H1 (cell line): ENCODE results near the gene SSTR4. TPM values are rescaled to one million over a fixed set of nuclear protein-coding genes. Genes with fewer than 3 reads are reported as not detected.
A peak's percentile ranks its signal among the peaks of the same experiment; 100 is the strongest.

ENCODE experiments used
- CTCF ChIA-PET: fragments of 300-600 bp; sonication (Branson Sonifier 250); formaldehyde crosslinking; loops from one replicate; lab custom pipeline; 2021; ENCODE audit not compliant: partially characterized antibody; lab: Charles Lee
- POLR2A ChIA-PET: fragments of 300-600 bp; sonication (Branson Sonifier 250); formaldehyde crosslinking; loops from one replicate; lab custom pipeline; 2021; ENCODE audit warnings: inconsistent platforms; ENCODE audit not compliant: partially characterized antibody; lab: Charles Lee
- DNase-seq, 2 experiments: peaks; one replicate each; pipeline versions ENCODE4 v3.0.0 to v3.0.0-alpha.2; 2010 to 2022; ENCODE audit warnings: low spot score in 2 of 2, low read depth in 1 of 2, mixed read lengths in 1 of 2
- FAIRE-seq: peaks from 2 replicates; lab custom pipeline; 2011; peaks lifted over from hg19 to GRCh38; lab: Jason Lieb, UNC
- H2AFZ ChIP-seq: 2 replicates; pipeline ENCODE4 v1.8.1; 2012; ENCODE audit warnings: low read length, inconsistent platforms
- H2AK5ac ChIP-seq: 2 replicates; pipeline ENCODE4 v1.6.1; 2013; ENCODE audit warnings: low read depth, low read length
- H2BK120ac ChIP-seq: replicated peaks from 2 replicates; pipeline ENCODE3; 2013; ENCODE audit warnings: low read depth, low read length, inconsistent platforms
- H2BK12ac ChIP-seq: 2 replicates; pipeline ENCODE4 v1.6.1; 2013; ENCODE audit warnings: low read depth, low read length
- H2BK15ac ChIP-seq: 2 replicates; pipeline ENCODE4 v1.6.1; 2013; ENCODE audit warnings: low read length
- H2BK20ac ChIP-seq: 2 replicates; pipeline ENCODE4 v1.6.1; 2013; ENCODE audit warnings: low read length
- H2BK5ac ChIP-seq: 2 replicates; pipeline ENCODE4 v1.6.1; 2013; ENCODE audit warnings: low read depth, low read length
- H3K14ac ChIP-seq: 2 replicates; pipeline ENCODE4 v1.6.1; 2013; ENCODE audit warnings: inconsistent platforms; ENCODE audit not compliant: insufficient read length
- H3K18ac ChIP-seq: 2 replicates; pipeline ENCODE4 v1.6.1; 2013; ENCODE audit warnings: low read length; ENCODE audit errors: extremely low read depth
- H3K23ac ChIP-seq: 2 replicates; pipeline ENCODE4 v1.6.1; 2013; ENCODE audit warnings: inconsistent platforms; ENCODE audit not compliant: insufficient read length
- H3K23me2 ChIP-seq: 2 replicates; pipeline ENCODE4 v1.6.1; 2013; ENCODE audit warnings: low read depth, low read length
- H3K27ac ChIP-seq: 2 replicates; pipeline ENCODE4 v1.6.1; 2011; ENCODE audit warnings: low read depth, low read length, inconsistent platforms
- H3K27me3 ChIP-seq, 4 experiments: replicated peaks in 1 of 4; 1 replicate in 1 of 4; 2 replicates in 3 of 4; pipeline versions ENCODE4 v1.6.1 to v1.8.1; 2011 to 2013; ENCODE audit warnings: low read length in 3 of 4, mild to moderate bottlenecking in 3 of 4, inconsistent platforms in 2 of 4, mixed read lengths in 2 of 4, moderate library complexity in 1 of 4; ENCODE audit not compliant: control insufficient read depth in 3 of 4, insufficient read depth in 3 of 4; ENCODE audit errors: extremely low read depth in 1 of 4
- H3K36me3 ChIP-seq, 4 experiments: 2 replicates each; pipeline versions ENCODE4 v1.6.1 to v1.8.1; 2011 to 2013; ENCODE audit warnings: mild to moderate bottlenecking in 4 of 4, low read length in 3 of 4, moderate library complexity in 2 of 4, control low read depth in 1 of 4, inconsistent platforms in 1 of 4; ENCODE audit not compliant: insufficient read depth in 4 of 4, control insufficient read depth in 2 of 4
- H3K4ac ChIP-seq: replicated peaks from 2 replicates; pipeline ENCODE3; 2013; ENCODE audit warnings: low read length, low read depth, mixed read lengths, inconsistent platforms; ENCODE audit not compliant: insufficient read length
- H3K4me1 ChIP-seq, 4 experiments: replicated peaks in 1 of 4; 1 replicate in 1 of 4; 2 replicates in 3 of 4; pipeline versions ENCODE4 v1.6.1 to v1.8.1; 2011 to 2013; ENCODE audit warnings: low read length in 3 of 4, inconsistent platforms in 2 of 4, mixed read lengths in 1 of 4; ENCODE audit not compliant: insufficient read depth in 4 of 4, control insufficient read depth in 3 of 4
- H3K4me2 ChIP-seq, 2 experiments: 2 replicates each; pipeline versions ENCODE4 v1.6.1 to v1.8.1; 2011 to 2013; ENCODE audit warnings: low read depth in 2 of 2, low read length in 2 of 2, control low read depth in 1 of 2, inconsistent platforms in 1 of 2, mild to moderate bottlenecking in 1 of 2; ENCODE audit not compliant: insufficient read depth in 1 of 2
- H3K4me3 ChIP-seq, 4 experiments: fragments of 200-600, 300-600 bp in 1 of 4; sonication (generic), shearing (Covaris generic), sonication (Bioruptor Twin) in 1 of 4; 2 replicates each; pipeline versions ENCODE4 v1.5.1 to v1.8.1; 2011 to 2016; ENCODE audit warnings: low read length in 4 of 4, low read depth in 3 of 4, control low read depth in 2 of 4, inconsistent platforms in 2 of 4, mild to moderate bottlenecking in 2 of 4, mixed read lengths in 1 of 4, moderate library complexity in 1 of 4; ENCODE audit not compliant: insufficient read depth in 2 of 4; ENCODE audit errors: extremely low read depth in 1 of 4
- H3K56ac ChIP-seq: replicated peaks from 2 replicates; pipeline ENCODE3; 2013; ENCODE audit warnings: low read depth, mild to moderate bottlenecking, mixed read lengths, low read length, inconsistent platforms; ENCODE audit not compliant: insufficient read length
- H3K79me1 ChIP-seq: 2 replicates; pipeline ENCODE4 v1.6.1; 2013; ENCODE audit warnings: low read depth, low read length, control low read depth
- H3K79me2 ChIP-seq, 2 experiments: 2 replicates each; pipeline versions ENCODE4 v1.6.1 to v1.8.1; 2012 to 2013; ENCODE audit warnings: low read length in 2 of 2, mild to moderate bottlenecking in 2 of 2, inconsistent platforms in 1 of 2; ENCODE audit not compliant: insufficient read depth in 2 of 2, control insufficient read depth in 1 of 2
- H3K9ac ChIP-seq, 4 experiments: replicated peaks in 1 of 4; 1 replicate in 1 of 4; 2 replicates in 3 of 4; pipeline versions ENCODE4 v1.6.1 to v1.8.1; 2011 to 2013; ENCODE audit warnings: low read depth in 3 of 4, low read length in 3 of 4, control low read depth in 2 of 4, mild to moderate bottlenecking in 2 of 4, moderate library complexity in 2 of 4, inconsistent platforms in 1 of 4; ENCODE audit errors: extremely low read depth in 1 of 4
- H3K9me3 ChIP-seq, 2 experiments: 2 replicates each; pipeline versions ENCODE4 v1.6.1 to v1.8.1; 2012 to 2013; ENCODE audit warnings: mild to moderate bottlenecking in 2 of 2, moderate library complexity in 2 of 2, control low read depth in 1 of 2, inconsistent platforms in 1 of 2, low read depth in 1 of 2, low read length in 1 of 2, mixed read lengths in 1 of 2; ENCODE audit not compliant: insufficient read depth in 2 of 2
- H4K20me1 ChIP-seq, 2 experiments: replicated peaks in 1 of 2; 2 replicates each; pipeline versions ENCODE3 to v1.8.1; 2011 to 2013; ENCODE audit warnings: inconsistent platforms in 2 of 2, low read length in 2 of 2, mild to moderate bottlenecking in 1 of 2; ENCODE audit not compliant: insufficient read depth in 2 of 2, control insufficient read depth in 1 of 2
- H4K5ac ChIP-seq: 2 replicates; pipeline ENCODE4 v1.6.1; 2013; ENCODE audit warnings: low read length, low read depth, mixed read lengths, inconsistent platforms; ENCODE audit not compliant: insufficient read length
- H4K8ac ChIP-seq: 2 replicates; pipeline ENCODE4 v1.8.0; 2013; ENCODE audit warnings: mild to moderate bottlenecking, moderate library complexity, low read length, inconsistent platforms; ENCODE audit not compliant: insufficient read depth; ENCODE audit errors: extremely low read depth
- H4K91ac ChIP-seq: replicated peaks from 2 replicates; pipeline ENCODE3; 2013; ENCODE audit warnings: low read length, mixed read lengths, inconsistent platforms; ENCODE audit not compliant: insufficient read length
- CTBP2 ChIP-seq: IDR thresholded peaks from 2 replicates; pipeline ENCODE4 v1.7.0; 2011; ENCODE audit warnings: borderline replicate concordance, mild to moderate bottlenecking, moderate library complexity, mixed read lengths, low read length; ENCODE audit not compliant: insufficient read depth, insufficient read length
- JUN ChIP-seq: IDR thresholded peaks from 2 replicates; pipeline ENCODE4 v1.6.1; 2011; ENCODE audit warnings: low read depth, mild to moderate bottlenecking, improper control_type of control experiment, low read length
- KDM4A ChIP-seq: IDR thresholded peaks from one replicate; pipeline ENCODE4 v1.7.1; 2012; ENCODE audit warnings: low read depth, mild to moderate bottlenecking, moderate library complexity, low read length, inconsistent platforms; ENCODE audit not compliant: severe bottlenecking
- MAFK ChIP-seq: IDR thresholded peaks from 2 replicates; pipeline ENCODE4 v1.6.1; 2012; ENCODE audit warnings: low read depth, mild to moderate bottlenecking, improper control_type of control experiment, low read length
- POLR2A ChIP-seq, 2 experiments: IDR thresholded peaks; 1 replicate in 1 of 2; 2 replicates in 1 of 2; pipeline ENCODE4 v1.6.1; 2011; ENCODE audit warnings: low read depth in 2 of 2, low read length in 2 of 2, mild to moderate bottlenecking in 2 of 2; ENCODE audit errors: control extremely low read depth in 1 of 2
- SIN3A ChIP-seq, 2 experiments: IDR thresholded peaks in 1 of 2; conservative IDR thresholded peaks in 1 of 2; 2 replicates each; pipeline ENCODE4 v1.6.1; 2011 to 2012; ENCODE audit warnings: low read length in 2 of 2, improper control_type of control experiment in 1 of 2, low read depth in 1 of 2, mild to moderate bottlenecking in 1 of 2
- SP2 ChIP-seq: IDR thresholded peaks from 2 replicates; pipeline ENCODE4 v1.6.1; 2012; ENCODE audit warnings: mild to moderate bottlenecking, low read length, inconsistent platforms
- SRF ChIP-seq: IDR thresholded peaks from 2 replicates; pipeline ENCODE4 v1.6.1; 2011; ENCODE audit warnings: mild to moderate bottlenecking, low read depth, low read length, moderate library complexity
- TAF7 ChIP-seq: optimal IDR thresholded peaks from 2 replicates; pipeline ENCODE3; 2011; ENCODE audit warnings: low read depth, mild to moderate bottlenecking, inconsistent platforms, low read length, moderate library complexity, borderline replicate concordance
- WGBS, 2 experiments: shearing (Covaris generic) in 1 of 2; methylation state at CpG; one replicate each; pipeline versions ENCODE4 v1.1.6 to v1.1.7; 2013 to 2015; ENCODE audit warnings: low lambda C conversion rate in 2 of 2, mixed read lengths in 2 of 2, inconsistent platforms in 1 of 2, low coverage in 1 of 2, missing lambda C conversion rate in 1 of 2; ENCODE audit not compliant: insufficient replicate concordance in 2 of 2, insufficient coverage in 1 of 2, insufficient read length in 1 of 2; ENCODE audit errors: extremely low coverage in 1 of 2, missing lambda C conversion rate in 1 of 2; 5-methylcytosine and 5-hydroxymethylcytosine counted together
- polyA plus RNA-seq, 7 experiments: library from polyadenylated mRNA; depleted of rRNA in 3 of 7; stranded (reverse) in 5 of 7; unstranded in 2 of 7; fragments of >200 nt in 5 of 7; fragments of 200-250 nt in 2 of 7; gene quantifications; 1 replicate in 5 of 7; 2 replicates in 1 of 7; 4 replicates in 1 of 7; pipeline versions ENCODE4 v1.2.1 to v1.2.3, GENCODE V29; 2011 to 2013; ENCODE audit warnings: missing spikeins in 2 of 7, mixed read lengths in 2 of 7
- total RNA-seq: library from RNA; stranded (reverse); fragmentation: NEBNext Ultra II Directional; extraction: Animal tissue kit (Norgen Biotek cat#: 25700); gene quantifications from 2 replicates; pipeline ENCODE4 v1.2.1, GENCODE V29; 2021
- TF ChIP-seq, protein P1 (sequence below): IDR thresholded peaks from 2 replicates; pipeline ENCODE4 v1.6.1; 2011; ENCODE audit warnings: low read depth, mild to moderate bottlenecking, low read length; ENCODE audit not compliant: insufficient read depth

Gene SSTR4
- total and polyA plus RNA-seq, 2 of the 8 experiments (the other 6 are each of a cell fraction or from before 2014, with no cell fraction given), result 0.05 TPM; not detected in 1

DNA sequence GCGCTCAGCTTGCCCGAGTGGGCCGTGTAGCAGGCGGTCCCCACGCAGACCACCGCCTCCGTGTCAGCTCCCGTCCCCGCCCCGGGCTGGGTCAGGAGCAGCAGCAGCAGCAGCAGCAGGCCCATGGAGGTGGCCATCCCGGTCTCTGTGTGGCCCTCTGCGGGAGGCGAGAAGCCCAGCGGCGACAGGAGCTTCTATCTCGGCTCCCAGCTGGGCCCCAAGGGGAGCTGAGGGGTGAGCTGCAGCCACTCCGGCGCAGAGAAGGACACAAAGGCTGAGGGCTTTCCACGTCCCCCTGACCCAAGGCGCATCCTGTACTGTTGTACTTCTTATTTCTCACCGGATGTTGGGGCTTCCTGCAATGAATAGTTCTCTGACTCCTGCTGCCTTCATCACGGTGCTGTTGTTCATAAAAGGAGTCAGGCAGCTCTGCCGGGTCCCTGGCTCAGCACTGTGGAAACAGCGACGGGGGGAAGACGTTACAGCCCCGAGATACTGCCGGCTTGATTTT, 51.0 kb downstream of the SSTR4 start, which contains the start of gene CD93:
CD93 (minus strand) TSS at position 269 of the 511 bp plus-strand sequence; CDS start at position 137, 132 bp downstream.
- no peak within 1 kb of the TSS for H2AFZ ChIP-seq
- POLR2A ChIA-PET, result interaction anchor here (0.7 kb wide), 1 partner anchor 11 kb away, joined by 3 read pairs; no protein-coding TSS in a partner anchor
- DNase-seq (no peak), FAIRE-seq (no peak)
- H3K4me2 ChIP-seq, result no peak within 1 kb of the TSS
- 91% methylated on average over 28 of the region's 28 CpGs; no CpG with 5 or more reads in 1 of the 2 experiments for WGBS, 2 experiments
- no peak within 1 kb of the TSS for H3K23ac ChIP-seq
- H3K27me3 ChIP-seq, result no peaks in the 10 kb centered on the region
- H2BK15ac ChIP-seq, result no peak within 1 kb of the TSS
- H4K5ac ChIP-seq, result no peak within 1 kb of the TSS
- no peak within 1 kb of the TSS for H2AK5ac ChIP-seq
- no peak within 1 kb of the TSS for H3K27ac ChIP-seq
- no peaks in the 10 kb centered on the region for H3K9me3 ChIP-seq
- no peak within 1 kb of the TSS for H3K14ac ChIP-seq
- peaks cover 0 to 7% (median 2%) of the 10 kb centered on the region in 4 experiments; a peak in 2 of 7 replicates for H3K4me1 ChIP-seq
- H3K18ac ChIP-seq, result no peak within 1 kb of the TSS
- H2BK20ac ChIP-seq, result no peak within 1 kb of the TSS
- no peaks in the 10 kb centered on the region for H3K36me3 ChIP-seq
- CTCF ChIA-PET, result interaction anchor here (0.7 to 1.6 kb wide), 9 partner anchors 10 to 255 kb away, joined by 3 to 5 read pairs (median 3); no protein-coding TSS in a partner anchor
- no peaks in the 10 kb centered on the region for H3K79me1 ChIP-seq
- no peak for TF ChIP-seq MAFK
- TF ChIP-seq, protein P1, sequence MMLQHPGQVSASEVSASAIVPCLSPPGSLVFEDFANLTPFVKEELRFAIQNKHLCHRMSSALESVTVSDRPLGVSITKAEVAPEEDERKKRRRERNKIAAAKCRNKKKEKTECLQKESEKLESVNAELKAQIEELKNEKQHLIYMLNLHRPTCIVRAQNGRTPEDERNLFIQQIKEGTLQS, result no peak
- no peak for TF ChIP-seq CTBP2
- TF ChIP-seq KDM4A, result no peak
- TF ChIP-seq SP2, result no peak
- TF ChIP-seq POLR2A (IDR thresholded peaks at IDR 0.05; ENCODE audit: control extremely low read depth in 1 of 2, low read depth in 2 of 2, low read length in 2 of 2), result no peak
- TF ChIP-seq SRF, result no peak
- no peak for TF ChIP-seq SIN3A (conservative IDR thresholded peaks at IDR 0.05 in 1 of 2, IDR thresholded peaks at IDR 0.05 in 1 of 2; ENCODE audit: low read depth in 1 of 2, low read length in 2 of 2)
- TF ChIP-seq JUN, result no peak
- TF ChIP-seq TAF7, result no peak
- H3K23me2 ChIP-seq, result no peaks in the 10 kb centered on the region
- H4K91ac ChIP-seq, result peak within 1 kb of the TSS; percentile 67
- no peak within 1 kb of the TSS for H3K4me3 ChIP-seq
- H3K9ac ChIP-seq, result no peak within 1 kb of the TSS
- no peak within 1 kb of the TSS for H2BK5ac ChIP-seq
- no peak within 1 kb of the TSS for H3K56ac ChIP-seq
- no peaks in the 10 kb centered on the region for H4K20me1 ChIP-seq
- no peak within 1 kb of the TSS for H2BK120ac ChIP-seq
- peak within 1 kb of the TSS; percentile 55; the same call in 1 of the 2 replicates for H2BK12ac ChIP-seq
- no peak within 1 kb of the TSS; the same call in 1 of the 2 replicates for H4K8ac ChIP-seq
- H3K4ac ChIP-seq, result no peak within 1 kb of the TSS
- no peaks in the 10 kb centered on the region for H3K79me2 ChIP-seq
